Natural killer cell treated with Interleukin-12 subunit alpha and Interleukin-12 subunit beta and Interleukin-15 and Interleukin-18, amount 100 ng/mL, for 72 hours (primary cell): ENCODE data around the gene ZBP1. TPM values are rescaled to one million over a fixed set of nuclear protein-coding genes. Genes with fewer than 3 reads are reported as not detected.
A peak's percentile ranks its signal among the peaks of the same experiment; 100 is the strongest.

Experiments used
- ATAC-seq, 2 donors: fragments of 150-1000 bp; cut with Tn5 transposase in 1 of 2; sonication (Bioruptor Pico), chemical (Tn5 transposase) in 1 of 2; 2 replicates each; pipeline ENCODE4 v1.10.0; 2021
- DNase-seq: peaks from one replicate; pipeline ENCODE4 v3.0.0; 2022; ENCODE audit warnings: low spot score
- H3K27ac Mint-ChIP-seq, 2 donors: 1 replicate in 1 of 2; 2 replicates in 1 of 2; pipeline ENCODE4 v1.8.0; 2022; ENCODE audit warnings: mixed read lengths in 2 of 2, mild to moderate bottlenecking in 1 of 2, moderate library complexity in 1 of 2
- H3K27me3 Mint-ChIP-seq, 2 donors: 1 replicate in 1 of 2; 2 replicates in 1 of 2; pipeline ENCODE4 v1.8.0; 2022; ENCODE audit warnings: mixed read lengths in 2 of 2
- H3K36me3 Mint-ChIP-seq: one replicate; pipeline ENCODE4 v1.8.0; 2022; ENCODE audit warnings: mixed read lengths
- H3K4me1 Mint-ChIP-seq, 2 donors: 1 replicate in 1 of 2; 2 replicates in 1 of 2; pipeline ENCODE4 v1.8.0; 2022; ENCODE audit warnings: low read depth in 2 of 2, mixed read lengths in 2 of 2, mild to moderate bottlenecking in 1 of 2
- H3K4me3 Mint-ChIP-seq: one replicate; pipeline ENCODE4 v1.8.0; 2022; ENCODE audit warnings: mixed read lengths
- H3K9me3 Mint-ChIP-seq: 2 replicates; pipeline ENCODE4 v1.8.0; 2022; ENCODE audit warnings: mixed read lengths
- total RNA-seq, 2 donors: library from RNA; stranded (reverse); gene quantifications; one replicate each; pipeline ENCODE4 v1.2.3, GENCODE V29; 2022

The ZBP1 gene
- total RNA-seq, 2 donors from 2014 or later = 4.8 to 4.9 TPM

- DNase-seq (no peak), ATAC-seq (peak; percentile 65 to 74)
- Mint-ChIP-seq H3K9me3 (no peaks in the 10 kb centered on the region), H3K36me3 (no peaks in the 10 kb centered on the region), H3K4me3 (no peak overlapping the region), H3K27me3 (peaks cover 0 to 8% of the 10 kb centered on the region in 2 donors), H3K27ac (no peak overlapping the region), H3K4me1 (peaks cover 11 to 16% of the 10 kb centered on the region in 2 donors)
Measured at GRCh38 chr20:57654363-57654997, 34.3 kb upstream of the ZBP1 start.

GRCh38 chr20:57653910-57654309 lies 33.7 kb upstream of the ZBP1 start:
- DNase-seq (no peak), ATAC-seq (no peak)
- no peaks in the 10 kb centered on the region for H3K36me3 Mint-ChIP-seq
- H3K4me3 Mint-ChIP-seq = no peak overlapping the region
- peaks cover 0 to 8% of the 10 kb centered on the region in 2 donors for H3K27me3 Mint-ChIP-seq
- no peak overlapping the region for H3K27ac Mint-ChIP-seq
- no peaks in the 10 kb centered on the region for H3K9me3 Mint-ChIP-seq
- H3K4me1 Mint-ChIP-seq = peaks cover 11 to 16% of the 10 kb centered on the region in 2 donors

- no peak overlapping the region for H3K4me3 Mint-ChIP-seq
- H3K4me1 Mint-ChIP-seq = peaks cover 11 to 16% of the 10 kb centered on the region in 2 donors
- peaks cover 3 to 9% of the 10 kb centered on the region in 2 donors for H3K27me3 Mint-ChIP-seq
- ATAC-seq (no peak), DNase-seq (no peak)
- H3K36me3 Mint-ChIP-seq = no peaks in the 10 kb centered on the region
- no peaks in the 10 kb centered on the region for H3K9me3 Mint-ChIP-seq
- no peak overlapping the region for H3K27ac Mint-ChIP-seq
Measured at GRCh38 chr20:57653546-57653900, 33.3 kb upstream of the ZBP1 start.

- Mint-ChIP-seq H3K27me3 (peaks cover 9 to 12% of the 10 kb centered on the region in 2 donors), H3K36me3 (no peaks in the 10 kb centered on the region), H3K4me3 (no peak overlapping the region), H3K9me3 (no peaks in the 10 kb centered on the region), H3K27ac (no peak overlapping the region), H3K4me1 (peaks cover 8 to 11% of the 10 kb centered on the region in 2 donors)
- DNase-seq (no peak), ATAC-seq (no peak)
Measured at GRCh38 chr20:57652606-57653545, 32.6 kb upstream of the ZBP1 start.

GRCh38 chr20:57651881-57652605 lies 31.8 kb upstream of the ZBP1 start:
- DNase-seq (no peak), ATAC-seq (peak in 1 of 2 donors; percentile 30)
- no peak overlapping the region for H3K27ac Mint-ChIP-seq
- no peaks in the 10 kb centered on the region for H3K36me3 Mint-ChIP-seq
- H3K9me3 Mint-ChIP-seq = no peaks in the 10 kb centered on the region
- peaks cover 7 to 9% of the 10 kb centered on the region in 2 donors for H3K4me1 Mint-ChIP-seq
- peaks cover 9 to 12% of the 10 kb centered on the region in 2 donors for H3K27me3 Mint-ChIP-seq
- H3K4me3 Mint-ChIP-seq = no peak overlapping the region

GRCh38 chr20:57650756-57651483 lies 30.7 kb upstream of the ZBP1 start:
- Mint-ChIP-seq H3K4me1 (peaks cover 7 to 9% of the 10 kb centered on the region in 2 donors), H3K36me3 (no peaks in the 10 kb centered on the region), H3K27me3 (peaks cover 9 to 12% of the 10 kb centered on the region in 2 donors), H3K4me3 (no peak overlapping the region), H3K27ac (peak overlapping the region in 1 of 2 donors; percentile 25), H3K9me3 (no peaks in the 10 kb centered on the region)
- ATAC-seq (no peak), DNase-seq (no peak)

GRCh38 chr20:57650266-57650665 lies 30.0 kb upstream of the ZBP1 start:
- H3K4me1 Mint-ChIP-seq = peaks cover 7 to 9% of the 10 kb centered on the region in 2 donors
- DNase-seq (no peak), ATAC-seq (no peak)
- H3K9me3 Mint-ChIP-seq = no peaks in the 10 kb centered on the region
- H3K36me3 Mint-ChIP-seq = no peaks in the 10 kb centered on the region
- no peak overlapping the region for H3K4me3 Mint-ChIP-seq
- peaks cover 9 to 12% of the 10 kb centered on the region in 2 donors for H3K27me3 Mint-ChIP-seq
- peak overlapping the region in 1 of 2 donors; percentile 25 for H3K27ac Mint-ChIP-seq

- DNase-seq (no peak), ATAC-seq (no peak)
- Mint-ChIP-seq H3K27ac (no peak overlapping the region), H3K4me1 (peaks cover 5% of the 10 kb centered on the region in 2 donors), H3K36me3 (no peaks in the 10 kb centered on the region), H3K4me3 (no peak overlapping the region), H3K27me3 (peaks cover 9 to 12% of the 10 kb centered on the region in 2 donors), H3K9me3 (peaks cover 1% of the 10 kb centered on the region)
Measured at GRCh38 chr20:57649617-57650015, 29.4 kb upstream of the ZBP1 start.

GRCh38 chr20:57648878-57649616 lies 28.8 kb upstream of the ZBP1 start:
- peaks cover 3% of the 10 kb centered on the region for H3K9me3 Mint-ChIP-seq
- H3K27me3 Mint-ChIP-seq = peaks cover 9 to 12% of the 10 kb centered on the region in 2 donors
- ATAC-seq = no peak
- no peak overlapping the region for H3K27ac Mint-ChIP-seq
- H3K4me1 Mint-ChIP-seq = no peaks in the 10 kb centered on the region
- no peaks in the 10 kb centered on the region for H3K36me3 Mint-ChIP-seq
- no peak overlapping the region for H3K4me3 Mint-ChIP-seq
- DNase-seq = no peak

GRCh38 chr20:57647933-57648785 lies 27.9 kb upstream of the ZBP1 start:
- no peak for ATAC-seq
- no peak overlapping the region for H3K27ac Mint-ChIP-seq
- no peaks in the 10 kb centered on the region for H3K36me3 Mint-ChIP-seq
- no peaks in the 10 kb centered on the region for H3K4me1 Mint-ChIP-seq
- DNase-seq = no peak
- peaks cover 9 to 12% of the 10 kb centered on the region in 2 donors for H3K27me3 Mint-ChIP-seq
- peaks cover 3% of the 10 kb centered on the region for H3K9me3 Mint-ChIP-seq
- no peak overlapping the region for H3K4me3 Mint-ChIP-seq

GRCh38 chr20:57647006-57647932 lies 27.0 kb upstream of the ZBP1 start:
- Mint-ChIP-seq H3K4me1 (no peaks in the 10 kb centered on the region), H3K27ac (no peak overlapping the region), H3K27me3 (peaks cover 9 to 12% of the 10 kb centered on the region in 2 donors), H3K36me3 (no peaks in the 10 kb centered on the region), H3K9me3 (peaks cover 3% of the 10 kb centered on the region), H3K4me3 (no peak overlapping the region)
- ATAC-seq = no peak
- no peak for DNase-seq
